Naive thymus-derived CD4-positive, alpha-beta T cell (primary cell): ENCODE results near the gene RIMKLB. TPM values are rescaled to one million over a fixed set of nuclear protein-coding genes. Genes with fewer than 3 reads are reported as not detected.
"Not testable (repeated sequence)": the region's sequence is repeated elsewhere in the genome, so short reads cannot be mapped to it uniquely, and the experiment has no call there.

Source experiments
- ATAC-seq: fragments of 150-1000 bp; cut with Tn5 transposase; 2 replicates; pipeline ENCODE4 v1.10.0; 2021; ENCODE audit warnings: mild to moderate bottlenecking, moderate library complexity
- CTCF ChIA-PET: fragments of 350-600 bp; sonication (Branson Sonifier 250); formaldehyde crosslinking; loops from one replicate; lab custom pipeline; 2021; ENCODE audit warnings: antibody characterized with exemption; lab: Charles Lee
- POLR2A ChIA-PET: fragments of 350-600 bp; sonication (Branson Sonifier 250); formaldehyde crosslinking; loops from one replicate; lab custom pipeline; 2021; ENCODE audit warnings: antibody characterized with exemption, inconsistent platforms; lab: Charles Lee
- DNase-seq, 9 donors: peaks; one replicate each; pipeline versions ENCODE4 v3.0.0 to v3.0.0-alpha.2; 2020 to 2022; ENCODE audit warnings: mixed read lengths in 1 of 9
- H3K27ac ChIP-seq: one replicate; pipeline ENCODE4 v1.7.0; 2013; ENCODE audit warnings: mild to moderate bottlenecking, low read depth, low read length, moderate library complexity
- H3K27me3 ChIP-seq, 2 donors: one replicate each; pipeline ENCODE4 v1.7.0; 2013; ENCODE audit warnings: low read length in 2 of 2, mild to moderate bottlenecking in 2 of 2, moderate library complexity in 2 of 2; ENCODE audit not compliant: control insufficient read depth in 2 of 2, insufficient read depth in 2 of 2
- H3K36me3 ChIP-seq, 3 experiments: 1 replicate in 2 of 3; 2 replicates in 1 of 3; pipeline ENCODE4 v1.7.0; 2013; ENCODE audit warnings: low read length in 3 of 3, mild to moderate bottlenecking in 3 of 3, moderate library complexity in 1 of 3; ENCODE audit not compliant: insufficient read depth in 3 of 3, control insufficient read depth in 2 of 3
- H3K4me1 ChIP-seq, 2 donors: one replicate each; pipeline ENCODE4 v1.7.0; 2013; ENCODE audit warnings: low read length in 2 of 2, mild to moderate bottlenecking in 2 of 2, moderate library complexity in 1 of 2; ENCODE audit not compliant: control insufficient read depth in 2 of 2, insufficient read depth in 2 of 2
- H3K4me3 ChIP-seq: 2 replicates; pipeline ENCODE4 v1.7.0; 2013; ENCODE audit warnings: mild to moderate bottlenecking, low read length
- H3K9me3 ChIP-seq, 3 experiments: 1 replicate in 2 of 3; 2 replicates in 1 of 3; pipeline ENCODE4 v1.7.0; 2013; ENCODE audit warnings: low read length in 3 of 3; ENCODE audit not compliant: control insufficient read depth in 2 of 3
- H3K27ac Mint-ChIP-seq, 9 donors: one replicate each; pipeline ENCODE4 v1.8.0; 2020 to 2022; ENCODE audit warnings: mixed read lengths in 9 of 9, mild to moderate bottlenecking in 8 of 9, moderate library complexity in 5 of 9, inconsistent platforms in 2 of 9
- H3K27me3 Mint-ChIP-seq, 5 donors: one replicate each; pipeline ENCODE4 v1.8.0; 2021 to 2022; ENCODE audit warnings: mixed read lengths in 5 of 5, mild to moderate bottlenecking in 1 of 5
- H3K36me3 Mint-ChIP-seq, 5 donors: one replicate each; pipeline ENCODE4 v1.8.0; 2020 to 2022; ENCODE audit warnings: mixed read lengths in 5 of 5, mild to moderate bottlenecking in 3 of 5, inconsistent platforms in 1 of 5
- H3K4me1 Mint-ChIP-seq, 7 donors: one replicate each; pipeline ENCODE4 v1.8.0; 2020 to 2022; ENCODE audit warnings: mixed read lengths in 7 of 7, mild to moderate bottlenecking in 3 of 7, inconsistent platforms in 1 of 7
- H3K4me3 Mint-ChIP-seq, 10 donors: one replicate each; pipeline ENCODE4 v1.8.0; 2020 to 2022; ENCODE audit warnings: mild to moderate bottlenecking in 10 of 10, mixed read lengths in 10 of 10, moderate library complexity in 6 of 10, inconsistent platforms in 2 of 10
- H3K9me3 Mint-ChIP-seq, 11 donors: one replicate each; pipeline ENCODE4 v1.8.0; 2020 to 2022; ENCODE audit warnings: mixed read lengths in 11 of 11, mild to moderate bottlenecking in 4 of 11, inconsistent platforms in 1 of 11, moderate library complexity in 1 of 11
- intact Hi-C, 2 donors: fragments of 100-400 bp; cut with micrococcal nuclease; formaldehyde crosslinking; loops; one replicate each; pipeline ENCODE4 v1.15.1; 2023
- polyA plus RNA-seq, 2 donors: library from polyadenylated mRNA; unstranded; fragments of 300-500 nt; fragmentation: Illumina TruSeq; gene quantifications; one replicate each; pipeline ENCODE4 v1.2.3, GENCODE V29; 2021
- total RNA-seq, 6 experiments: library from RNA in 5 of 6; stranded (reverse) in 5 of 6; gene quantifications; 1 replicate in 5 of 6; 2 replicates in 1 of 6; pipeline ENCODE4 v1.2.3 and lab custom pipeline; 2021 to 2026

Gene RIMKLB
- total and polyA plus RNA-seq, 7 experiments from 2014 or later: 1.8 to 31.3 (median 13.3) TPM

DNA sequence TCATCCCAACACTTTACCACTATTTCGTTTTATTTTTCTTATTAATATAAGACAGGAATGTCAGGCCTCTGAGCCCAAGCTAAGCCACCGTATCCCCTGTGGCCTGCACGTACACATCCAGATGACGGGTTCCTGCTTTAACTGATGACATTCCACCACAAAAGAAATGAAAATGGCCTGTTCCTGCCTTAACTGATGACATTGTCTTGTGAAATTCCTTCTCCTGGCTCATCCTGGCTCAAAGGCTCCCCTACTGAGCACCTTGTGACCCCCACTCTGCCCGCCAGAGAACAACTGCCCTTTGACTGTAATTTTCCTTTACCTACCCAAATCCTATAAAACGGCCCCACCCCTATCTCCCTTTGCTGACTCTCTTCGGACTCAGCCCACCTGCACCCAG lies 112.3 kb downstream of the RIMKLB start:
- H3K27me3 Mint-ChIP-seq, DNase-seq, CTCF ChIA-PET, H3K9me3 ChIP-seq, POLR2A ChIA-PET, H3K27ac ChIP-seq, intact Hi-C loops, H3K36me3 Mint-ChIP-seq, H3K27me3 ChIP-seq, H3K4me3 Mint-ChIP-seq, H3K9me3 Mint-ChIP-seq, H3K4me1 Mint-ChIP-seq, ATAC-seq, H3K4me3 ChIP-seq, H3K4me1 ChIP-seq, H3K36me3 ChIP-seq: not testable (repeated sequence)
- peak overlapping the region in 1 of 9 donors; percentile 36 for H3K27ac Mint-ChIP-seq

DNA sequence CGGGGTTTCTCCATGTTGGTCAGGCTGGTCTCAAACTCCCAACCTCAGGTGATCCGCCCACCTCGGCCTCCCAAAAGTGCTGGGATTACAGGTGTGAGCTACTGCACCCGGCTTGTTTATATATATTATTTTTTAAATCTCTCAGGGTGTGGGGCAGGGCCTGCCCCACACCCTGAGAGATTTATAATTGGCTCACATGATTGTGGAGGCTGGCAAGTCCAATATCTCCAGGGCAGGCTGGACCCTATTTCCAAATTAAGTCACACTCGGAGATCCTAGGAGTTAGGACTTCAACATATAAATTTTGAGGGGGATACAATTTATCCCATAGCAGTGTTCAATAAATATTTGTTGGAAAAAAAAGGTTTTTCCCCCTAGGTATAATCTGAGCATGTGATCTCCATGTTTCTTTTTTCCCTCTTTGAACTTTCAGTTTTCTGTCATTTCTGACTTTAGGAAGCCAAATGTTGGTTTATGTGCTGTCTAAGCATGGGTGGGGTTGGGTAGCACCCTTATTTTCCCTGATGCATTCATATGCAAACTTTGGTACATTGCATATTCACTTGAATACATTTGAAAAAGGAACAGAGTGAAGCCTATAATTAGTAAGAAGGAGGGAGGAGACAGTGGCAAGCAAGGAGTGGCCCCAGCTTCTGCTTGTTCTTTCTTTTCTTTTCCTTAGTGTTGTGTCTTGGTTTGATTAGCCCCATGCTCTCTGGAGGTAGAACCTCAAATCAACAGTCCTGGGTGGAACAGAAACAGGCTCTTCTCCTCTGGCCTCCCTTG lies 116.0 kb downstream of the RIMKLB start:
- H3K9me3 Mint-ChIP-seq: no peaks in the 10 kb centered on the region
- intact Hi-C loops: no loop called here
- H3K4me1 Mint-ChIP-seq: peaks cover 0 to 7% (median 0%) of the 10 kb centered on the region in 7 donors
- no peak overlapping the region for H3K27ac ChIP-seq
- no peaks in the 10 kb centered on the region for H3K36me3 ChIP-seq
- no peak overlapping the region for H3K4me3 Mint-ChIP-seq
- H3K27me3 Mint-ChIP-seq: no peaks in the 10 kb centered on the region
- no peaks in the 10 kb centered on the region for H3K4me1 ChIP-seq
- H3K27me3 ChIP-seq: no peaks in the 10 kb centered on the region
- ATAC-seq (no peak), DNase-seq (no peak)
- POLR2A ChIA-PET: no interaction called here
- no peak overlapping the region for H3K4me3 ChIP-seq
- CTCF ChIA-PET: no interaction called here
- no peaks in the 10 kb centered on the region for H3K9me3 ChIP-seq
- no peaks in the 10 kb centered on the region for H3K36me3 Mint-ChIP-seq
- no peak overlapping the region for H3K27ac Mint-ChIP-seq

DNA sequence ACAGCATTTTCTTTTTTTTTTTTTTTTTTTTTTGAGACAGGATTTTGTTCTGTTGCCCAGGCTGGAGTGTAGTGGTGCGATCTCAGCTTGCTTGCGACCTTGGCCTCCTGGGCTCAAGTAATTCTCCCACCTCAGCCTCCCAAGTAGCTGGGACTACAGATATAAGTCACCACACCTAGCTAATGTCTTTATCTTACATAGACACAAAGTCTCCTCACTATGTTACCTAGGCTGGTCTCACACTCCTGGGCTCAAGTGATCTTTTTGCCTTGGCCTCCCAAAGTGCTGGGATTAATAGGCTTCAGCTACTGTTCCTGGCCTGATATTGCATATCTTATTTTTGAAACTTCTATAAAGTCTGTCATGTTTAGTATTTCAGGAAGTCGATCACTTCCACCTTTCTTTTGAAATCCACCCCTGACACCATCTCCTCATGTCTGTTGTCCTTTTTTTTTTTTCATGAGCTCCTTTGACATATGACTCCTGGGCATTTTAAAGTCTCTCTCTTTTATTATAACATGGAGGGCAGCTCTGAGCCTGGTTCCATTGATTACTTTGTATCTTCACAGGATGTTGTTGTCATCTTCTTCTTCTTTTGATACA lies 118.8 kb downstream of the RIMKLB start:
- no peaks in the 10 kb centered on the region for H3K4me1 ChIP-seq
- DNase-seq: no peak
- H3K27ac Mint-ChIP-seq: no peak overlapping the region
- H3K27me3 ChIP-seq: no peaks in the 10 kb centered on the region
- ATAC-seq: no peak
- ChIA-PET CTCF (no interaction called here), POLR2A (no interaction called here)
- peaks cover 0 to 7% (median 0%) of the 10 kb centered on the region in 7 donors for H3K4me1 Mint-ChIP-seq
- H3K36me3 Mint-ChIP-seq: no peaks in the 10 kb centered on the region
- H3K4me3 Mint-ChIP-seq: no peak overlapping the region
- no peaks in the 10 kb centered on the region for H3K36me3 ChIP-seq
- H3K27ac ChIP-seq: no peak overlapping the region
- no peak overlapping the region for H3K4me3 ChIP-seq
- H3K9me3 ChIP-seq: no peaks in the 10 kb centered on the region
- no peaks in the 10 kb centered on the region for H3K27me3 Mint-ChIP-seq
- intact Hi-C loops: no loop called here
- H3K9me3 Mint-ChIP-seq: no peaks in the 10 kb centered on the region

DNA sequence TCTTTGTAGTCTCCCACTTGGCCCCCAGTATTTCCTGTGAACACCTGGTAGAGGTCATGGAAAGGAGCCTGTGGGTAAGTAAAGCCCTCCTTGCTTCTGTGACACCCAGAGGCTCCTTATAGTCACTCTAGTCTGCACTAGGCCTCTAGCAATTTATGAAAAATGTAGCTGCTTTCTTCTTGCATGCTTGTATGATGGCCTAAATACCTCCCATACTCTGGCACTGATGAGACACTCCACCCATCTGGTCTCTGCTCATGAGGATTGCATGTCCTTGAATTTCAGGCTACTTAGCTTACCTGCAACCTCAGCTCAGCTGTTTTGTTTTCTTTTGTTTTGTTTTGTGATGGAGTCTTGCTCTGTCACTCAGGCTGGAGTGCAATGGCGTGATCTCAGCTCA lies 120.1 kb downstream of the RIMKLB start:
- no peaks in the 10 kb centered on the region for H3K27me3 Mint-ChIP-seq
- Histone ChIP-seq H3K27me3 (no peaks in the 10 kb centered on the region), H3K36me3 (no peaks in the 10 kb centered on the region), H3K4me3 (no peak overlapping the region), H3K4me1 (no peaks in the 10 kb centered on the region), H3K9me3 (no peaks in the 10 kb centered on the region), H3K27ac (no peak overlapping the region)
- peak overlapping the region in 1 of 9 donors; percentile 60 for H3K27ac Mint-ChIP-seq
- intact Hi-C loops: no loop called here
- peaks cover 0 to 7% (median 0%) of the 10 kb centered on the region in 7 donors for H3K4me1 Mint-ChIP-seq
- no peak overlapping the region for H3K4me3 Mint-ChIP-seq
- H3K9me3 Mint-ChIP-seq: no peaks in the 10 kb centered on the region
- H3K36me3 Mint-ChIP-seq: no peaks in the 10 kb centered on the region
- no peak for ATAC-seq
- ChIA-PET POLR2A (no interaction called here), CTCF (interaction anchor here (0.6 kb wide), 1 partner anchor 39 kb away, joined by 4 read pairs; no protein-coding TSS in a partner anchor)
- no peak for DNase-seq

DNA sequence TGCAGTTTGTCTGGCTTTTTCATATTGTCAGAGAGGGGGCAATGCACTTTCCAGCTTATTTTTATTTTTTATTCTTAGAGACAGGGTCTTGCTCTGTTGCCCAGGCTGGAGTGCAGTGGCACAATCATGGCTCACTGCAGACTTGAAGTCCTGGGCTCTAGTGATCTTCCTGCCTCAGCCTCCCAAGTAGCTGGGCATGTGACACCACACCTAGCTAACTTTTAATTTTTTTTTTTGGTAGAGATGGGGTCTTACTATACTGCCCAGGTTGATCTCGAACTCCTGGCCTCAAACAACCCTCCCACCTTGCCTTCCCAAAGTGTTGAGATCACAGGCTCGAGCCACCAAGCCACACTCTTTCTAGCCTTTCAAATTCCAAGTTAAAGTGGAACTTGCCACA lies 120.7 kb downstream of the RIMKLB start:
- Histone ChIP-seq H3K9me3 (no peaks in the 10 kb centered on the region), H3K4me3 (no peak overlapping the region), H3K4me1 (no peaks in the 10 kb centered on the region), H3K27me3 (no peaks in the 10 kb centered on the region), H3K36me3 (no peaks in the 10 kb centered on the region), H3K27ac (no peak overlapping the region)
- Mint-ChIP-seq H3K9me3 (no peaks in the 10 kb centered on the region), H3K36me3 (no peaks in the 10 kb centered on the region), H3K4me3 (no peak overlapping the region), H3K4me1 (peaks cover 0 to 7% (median 0%) of the 10 kb centered on the region in 7 donors), H3K27me3 (peaks cover 0 to 2% (median 0%) of the 10 kb centered on the region in 5 donors), H3K27ac (no peak overlapping the region)
- ChIA-PET CTCF (interaction anchor here (0.6 kb wide), 1 partner anchor 38 kb away, joined by 4 read pairs; no protein-coding TSS in a partner anchor), POLR2A (no interaction called here)
- intact Hi-C loops: no loop called here
- DNase-seq (no peak), ATAC-seq (no peak)

DNA sequence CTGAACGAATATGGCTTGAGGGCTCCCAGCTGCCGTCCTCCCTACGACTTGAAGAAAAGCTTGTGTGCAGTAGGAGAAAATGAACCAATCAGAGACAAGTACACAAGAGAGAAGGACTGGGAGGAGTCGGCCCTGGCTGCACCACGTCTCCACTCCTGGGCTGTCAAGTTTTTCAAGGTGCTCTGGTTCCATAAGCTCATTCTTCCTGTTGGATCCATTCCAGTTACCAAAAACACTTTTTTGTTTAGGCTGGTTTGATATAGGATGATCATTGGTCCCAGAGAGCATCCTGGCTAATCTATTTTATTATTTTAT lies 121.8 kb downstream of the RIMKLB start:
- DNase-seq (no peak), ATAC-seq (no peak)
- intact Hi-C loops: no loop called here
- no peaks in the 10 kb centered on the region for H3K27me3 ChIP-seq
- POLR2A ChIA-PET: no interaction called here
- no peaks in the 10 kb centered on the region for H3K9me3 ChIP-seq
- no peak overlapping the region for H3K27ac ChIP-seq
- Mint-ChIP-seq H3K9me3 (no peaks in the 10 kb centered on the region), H3K27ac (no peak overlapping the region), H3K27me3 (peaks cover 0 to 5% (median 0%) of the 10 kb centered on the region in 5 donors), H3K4me1 (peaks cover 0 to 7% (median 0%) of the 10 kb centered on the region in 7 donors), H3K4me3 (no peak overlapping the region), H3K36me3 (no peaks in the 10 kb centered on the region)
- CTCF ChIA-PET: interaction anchor here (1.0 kb wide), 1 partner anchor 177 kb away, joined by 5 read pairs; no protein-coding TSS in a partner anchor
- no peaks in the 10 kb centered on the region for H3K4me1 ChIP-seq
- no peak overlapping the region for H3K4me3 ChIP-seq
- H3K36me3 ChIP-seq: no peaks in the 10 kb centered on the region
